Measurements from ENCODE around the gene TBC1D7. TPM values are rescaled to one million over a fixed set of nuclear protein-coding genes. Genes with fewer than 3 reads are reported as not detected.

The TBC1D7 gene
- polyA plus RNA-seq, 1 donor from 2014 or later = 67.9 TPM

DNA sequence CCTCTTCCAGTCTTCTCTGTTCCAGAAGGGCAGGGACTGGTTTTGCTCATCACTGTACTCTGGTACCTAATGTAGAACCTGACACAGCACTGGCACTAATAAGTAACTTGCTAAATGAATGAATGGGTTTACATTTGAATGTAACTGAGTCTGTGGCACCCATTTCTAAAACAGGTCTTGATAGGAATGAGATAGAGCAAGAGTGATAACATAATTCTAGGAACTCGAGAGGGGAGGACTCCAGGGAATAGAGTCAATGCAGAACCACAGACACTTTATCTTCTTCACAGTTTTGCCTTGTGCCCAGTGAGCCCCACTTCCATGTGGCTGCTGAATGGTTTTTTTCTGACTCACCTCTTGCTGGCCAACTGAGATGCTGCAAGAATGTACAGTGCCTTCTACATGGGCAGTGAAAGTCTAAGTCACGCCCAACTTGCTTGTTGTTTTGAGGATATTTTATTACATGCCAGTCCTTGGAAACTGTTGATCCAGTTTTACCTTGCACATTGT is 61.1 kb downstream of the TBC1D7 start:
- Histone ChIP-seq H3K9me2 (ENCODE audit: insufficient read depth, low read length) (no peaks in the 10 kb centered on the region), H3K36me3 (ENCODE audit: insufficient read depth, low read length) (no peaks in the 10 kb centered on the region), H3K9me3 (ENCODE audit: low read length) (no peaks in the 10 kb centered on the region), H2AFZ (ENCODE audit: low read depth, low read length) (no peak overlapping the region), H4K20me1 (ENCODE audit: insufficient read depth) (no peaks in the 10 kb centered on the region), H3K4me3 (ENCODE audit: low read length) (no peak overlapping the region), H3K27ac (ENCODE audit: low read length) (no peak overlapping the region), H3F3A (ENCODE audit: insufficient read depth, low read length, poor library complexity, severe bottlenecking) (no peaks in the 10 kb centered on the region), H3K79me2 (replicated peaks; ENCODE audit: insufficient read depth, low read length) (no peaks in the 10 kb centered on the region), H3K4me2 (ENCODE audit: low read length) (no peak overlapping the region), H3K9ac (ENCODE audit: low read length) (no peak overlapping the region), H3K27me3 (ENCODE audit: insufficient read depth, low read depth, low read length) (no peaks in the 10 kb centered on the region)
- TF ChIP-seq RAD21 (conservative IDR thresholded peaks at IDR 0.05) = no peak
- no peak for TF ChIP-seq TAF1 (IDR thresholded peaks at IDR 0.05; ENCODE audit: low read depth)
- TF ChIP-seq POLR2AphosphoS5 (IDR thresholded peaks at IDR 0.05) = no peak
- TF ChIP-seq EP300 (conservative IDR thresholded peaks at IDR 0.05; ENCODE audit: poor library complexity, severe bottlenecking) = no peak
- no peak for TF ChIP-seq EZH2 (IDR thresholded peaks at IDR 0.05; ENCODE audit: borderline replicate concordance, insufficient read depth, low read length, poor library complexity, severe bottlenecking)
- TF ChIP-seq, protein P1, sequence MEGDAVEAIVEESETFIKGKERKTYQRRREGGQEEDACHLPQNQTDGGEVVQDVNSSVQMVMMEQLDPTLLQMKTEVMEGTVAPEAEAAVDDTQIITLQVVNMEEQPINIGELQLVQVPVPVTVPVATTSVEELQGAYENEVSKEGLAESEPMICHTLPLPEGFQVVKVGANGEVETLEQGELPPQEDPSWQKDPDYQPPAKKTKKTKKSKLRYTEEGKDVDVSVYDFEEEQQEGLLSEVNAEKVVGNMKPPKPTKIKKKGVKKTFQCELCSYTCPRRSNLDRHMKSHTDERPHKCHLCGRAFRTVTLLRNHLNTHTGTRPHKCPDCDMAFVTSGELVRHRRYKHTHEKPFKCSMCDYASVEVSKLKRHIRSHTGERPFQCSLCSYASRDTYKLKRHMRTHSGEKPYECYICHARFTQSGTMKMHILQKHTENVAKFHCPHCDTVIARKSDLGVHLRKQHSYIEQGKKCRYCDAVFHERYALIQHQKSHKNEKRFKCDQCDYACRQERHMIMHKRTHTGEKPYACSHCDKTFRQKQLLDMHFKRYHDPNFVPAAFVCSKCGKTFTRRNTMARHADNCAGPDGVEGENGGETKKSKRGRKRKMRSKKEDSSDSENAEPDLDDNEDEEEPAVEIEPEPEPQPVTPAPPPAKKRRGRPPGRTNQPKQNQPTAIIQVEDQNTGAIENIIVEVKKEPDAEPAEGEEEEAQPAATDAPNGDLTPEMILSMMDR (IDR thresholded peaks at IDR 0.05; ENCODE audit: poor library complexity, severe bottlenecking) = no peak
- no peak for TF ChIP-seq SMC3 (conservative IDR thresholded peaks at IDR 0.05; ENCODE audit: poor library complexity)
- TF ChIP-seq, protein P2, sequence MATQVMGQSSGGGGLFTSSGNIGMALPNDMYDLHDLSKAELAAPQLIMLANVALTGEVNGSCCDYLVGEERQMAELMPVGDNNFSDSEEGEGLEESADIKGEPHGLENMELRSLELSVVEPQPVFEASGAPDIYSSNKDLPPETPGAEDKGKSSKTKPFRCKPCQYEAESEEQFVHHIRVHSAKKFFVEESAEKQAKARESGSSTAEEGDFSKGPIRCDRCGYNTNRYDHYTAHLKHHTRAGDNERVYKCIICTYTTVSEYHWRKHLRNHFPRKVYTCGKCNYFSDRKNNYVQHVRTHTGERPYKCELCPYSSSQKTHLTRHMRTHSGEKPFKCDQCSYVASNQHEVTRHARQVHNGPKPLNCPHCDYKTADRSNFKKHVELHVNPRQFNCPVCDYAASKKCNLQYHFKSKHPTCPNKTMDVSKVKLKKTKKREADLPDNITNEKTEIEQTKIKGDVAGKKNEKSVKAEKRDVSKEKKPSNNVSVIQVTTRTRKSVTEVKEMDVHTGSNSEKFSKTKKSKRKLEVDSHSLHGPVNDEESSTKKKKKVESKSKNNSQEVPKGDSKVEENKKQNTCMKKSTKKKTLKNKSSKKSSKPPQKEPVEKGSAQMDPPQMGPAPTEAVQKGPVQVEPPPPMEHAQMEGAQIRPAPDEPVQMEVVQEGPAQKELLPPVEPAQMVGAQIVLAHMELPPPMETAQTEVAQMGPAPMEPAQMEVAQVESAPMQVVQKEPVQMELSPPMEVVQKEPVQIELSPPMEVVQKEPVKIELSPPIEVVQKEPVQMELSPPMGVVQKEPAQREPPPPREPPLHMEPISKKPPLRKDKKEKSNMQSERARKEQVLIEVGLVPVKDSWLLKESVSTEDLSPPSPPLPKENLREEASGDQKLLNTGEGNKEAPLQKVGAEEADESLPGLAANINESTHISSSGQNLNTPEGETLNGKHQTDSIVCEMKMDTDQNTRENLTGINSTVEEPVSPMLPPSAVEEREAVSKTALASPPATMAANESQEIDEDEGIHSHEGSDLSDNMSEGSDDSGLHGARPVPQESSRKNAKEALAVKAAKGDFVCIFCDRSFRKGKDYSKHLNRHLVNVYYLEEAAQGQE (IDR thresholded peaks at IDR 0.05; ENCODE audit: borderline replicate concordance) = no peak
- TF ChIP-seq MXI1 (conservative IDR thresholded peaks at IDR 0.05; ENCODE audit: poor library complexity, severe bottlenecking) = no peak

DNA sequence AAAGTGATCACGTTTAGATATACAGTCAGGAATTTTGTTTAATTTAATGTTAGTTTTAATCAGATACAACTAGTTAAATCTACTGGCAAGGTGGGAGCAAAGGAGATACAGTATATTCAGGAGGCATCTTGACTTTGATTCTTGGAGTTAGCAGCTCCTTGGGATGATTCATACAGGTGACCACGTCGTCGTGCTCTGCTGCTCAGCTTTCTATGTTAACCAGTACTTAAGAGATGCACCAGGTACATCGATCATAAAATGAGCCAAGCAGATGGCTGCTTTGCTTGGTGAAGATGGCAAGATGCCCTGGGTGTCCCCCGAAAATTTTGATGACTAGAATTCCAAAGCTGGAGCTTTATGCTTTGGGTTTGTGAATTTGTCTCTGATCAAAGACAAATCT is 64.7 kb downstream of the TBC1D7 start:
- Histone ChIP-seq H3K4me3 (ENCODE audit: low read length) (no peak overlapping the region), H4K20me1 (ENCODE audit: insufficient read depth) (no peaks in the 10 kb centered on the region), H3K9ac (ENCODE audit: low read length) (no peak overlapping the region), H3K9me3 (ENCODE audit: low read length) (no peaks in the 10 kb centered on the region), H3K27me3 (ENCODE audit: insufficient read depth, low read depth, low read length) (no peaks in the 10 kb centered on the region), H3F3A (ENCODE audit: insufficient read depth, low read length, poor library complexity, severe bottlenecking) (no peaks in the 10 kb centered on the region), H2AFZ (ENCODE audit: low read depth, low read length) (no peak overlapping the region), H3K79me2 (replicated peaks; ENCODE audit: insufficient read depth, low read length) (no peaks in the 10 kb centered on the region), H3K36me3 (ENCODE audit: insufficient read depth, low read length) (no peaks in the 10 kb centered on the region), H3K27ac (ENCODE audit: low read length) (no peak overlapping the region), H3K9me2 (ENCODE audit: insufficient read depth, low read length) (no peaks in the 10 kb centered on the region), H3K4me2 (ENCODE audit: low read length) (no peak overlapping the region)
- TF ChIP-seq EP300 (conservative IDR thresholded peaks at IDR 0.05; ENCODE audit: poor library complexity, severe bottlenecking) (no peak), POLR2AphosphoS5 (IDR thresholded peaks at IDR 0.05) (no peak), SMC3 (conservative IDR thresholded peaks at IDR 0.05; ENCODE audit: poor library complexity) (no peak), MXI1 (conservative IDR thresholded peaks at IDR 0.05; ENCODE audit: poor library complexity, severe bottlenecking) (no peak), EZH2 (IDR thresholded peaks at IDR 0.05; ENCODE audit: borderline replicate concordance, insufficient read depth, low read length, poor library complexity, severe bottlenecking) (no peak), RAD21 (conservative IDR thresholded peaks at IDR 0.05) (no peak), TAF1 (IDR thresholded peaks at IDR 0.05; ENCODE audit: low read depth) (no peak)
- TF ChIP-seq, protein P1 (IDR thresholded peaks at IDR 0.05; ENCODE audit: poor library complexity, severe bottlenecking) = no peak
- TF ChIP-seq, protein P2 (IDR thresholded peaks at IDR 0.05; ENCODE audit: borderline replicate concordance) = no peak
